HEK293 (cell line): ENCODE data around the gene SYNPR.

Experiments used
- CTCF ChIA-PET: fragments of 350-600 bp; formaldehyde crosslinking; extraction: SDS; loops from one replicate; lab custom pipeline; 2021; ENCODE audit warnings: antibody characterized with exemption; lab: Yijun Ruan, JAX
- POLR2A ChIA-PET: fragments of 300-600 bp; formaldehyde crosslinking; extraction: SDS; loops from one replicate; lab custom pipeline; 2020; ENCODE audit warnings: antibody characterized with exemption, inconsistent platforms; lab: Yijun Ruan, JAX
- H3K27ac ChIP-seq: fragments of 200-500 bp; sonication (Bioruptor generic); 2 replicates; pipeline ENCODE4 v1.5.1; 2014; ENCODE audit warnings: low read depth, low read length, control low read depth, inconsistent platforms; ENCODE audit errors: extremely low read depth
- H3K36me3 ChIP-seq, 2 experiments: fragments of 200-500 bp in 1 of 2; sonication (Bioruptor generic) in 1 of 2; 1 replicate in 1 of 2; 2 replicates in 1 of 2; pipeline ENCODE4 v1.5.1; 2014 to 2017; ENCODE audit warnings: inconsistent platforms in 2 of 2, low read length in 2 of 2; ENCODE audit not compliant: control insufficient read depth in 2 of 2, insufficient read depth in 1 of 2
- H3K4me1 ChIP-seq: fragments of 200-500 bp; sonication (Bioruptor generic); 2 replicates; pipeline ENCODE4 v1.5.1; 2014; ENCODE audit warnings: mild to moderate bottlenecking, low read length, inconsistent platforms; ENCODE audit not compliant: control insufficient read depth, insufficient read depth
- H3K4me3 ChIP-seq: 2 replicates; pipeline ENCODE4 v1.5.1; 2011; ENCODE audit warnings: low read depth, mild to moderate bottlenecking, control low read depth, low read length, moderate library complexity
- H3K9me3 ChIP-seq: fragments of 200-500 bp; sonication (Bioruptor generic); 2 replicates; pipeline ENCODE4 v1.5.1; 2014; ENCODE audit warnings: low read depth, low read length, inconsistent platforms; ENCODE audit not compliant: control insufficient read depth, insufficient read depth
- BCL11A ChIP-seq: fragments of 450-650 bp; formaldehyde crosslinking; IDR thresholded peaks from 2 replicates; pipeline ENCODE4 v1.5.1; 2016; ENCODE audit warnings: low read depth, missing biosample characterization, missing genetic modification characterization
- GFI1B ChIP-seq: fragments of 450-650 bp; formaldehyde crosslinking; IDR thresholded peaks from 2 replicates; pipeline ENCODE4 v1.5.1; 2016; ENCODE audit warnings: missing biosample characterization, missing genetic modification characterization
- GLIS1 ChIP-seq: fragments of 450-650 bp; formaldehyde crosslinking; IDR thresholded peaks from 2 replicates; pipeline ENCODE4 v1.5.1; 2016; ENCODE audit warnings: missing biosample characterization, missing genetic modification characterization
- KLF1 ChIP-seq: fragments of 450-650 bp; formaldehyde crosslinking; IDR thresholded peaks from 2 replicates; pipeline ENCODE4 v1.5.1; 2016; ENCODE audit warnings: missing biosample characterization, missing genetic modification characterization
- KLF9 ChIP-seq: fragments of 450-650 bp; formaldehyde crosslinking; IDR thresholded peaks from 2 replicates; pipeline ENCODE4 v1.5.1; 2016; ENCODE audit warnings: missing biosample characterization, missing genetic modification characterization, low read depth
- OVOL3 ChIP-seq: fragments of 450-650 bp; formaldehyde crosslinking; IDR thresholded peaks from 2 replicates; pipeline ENCODE4 v1.5.1; 2016; ENCODE audit warnings: missing biosample characterization, missing genetic modification characterization
- PBX3 ChIP-seq: sonication (generic); formaldehyde crosslinking; IDR thresholded peaks from 2 replicates; pipeline ENCODE4 v1.8.1; 2022; ENCODE audit warnings: mild to moderate bottlenecking, moderate library complexity, missing genetic modification reagents
- RBAK ChIP-seq: fragments of 450-650 bp; formaldehyde crosslinking; IDR thresholded peaks from 2 replicates; pipeline ENCODE4 v1.5.1; 2016; ENCODE audit warnings: missing biosample characterization, missing genetic modification characterization
- SETDB1 ChIP-seq: IDR thresholded peaks from one replicate; pipeline ENCODE4 v1.6.1; 2017; ENCODE audit warnings: mild to moderate bottlenecking, low read length, moderate library complexity, mixed read lengths; ENCODE audit not compliant: insufficient read length
- TRIM28 ChIP-seq: IDR thresholded peaks from 2 replicates; pipeline ENCODE4 v1.6.1; 2011; ENCODE audit warnings: low read length, control low read depth, borderline replicate concordance
- WT1 ChIP-seq: fragments of 450-650 bp; formaldehyde crosslinking; IDR thresholded peaks from 2 replicates; pipeline ENCODE4 v1.5.1; 2016; ENCODE audit warnings: missing biosample characterization, missing genetic modification characterization
- ZBTB1 ChIP-seq: fragments of 450-650 bp; formaldehyde crosslinking; IDR thresholded peaks from 2 replicates; pipeline ENCODE4 v1.5.1; 2016; ENCODE audit warnings: missing biosample characterization, missing genetic modification characterization
- ZBTB20 ChIP-seq: fragments of 450-650 bp; formaldehyde crosslinking; IDR thresholded peaks from 2 replicates; pipeline ENCODE4 v1.5.1; 2016; ENCODE audit warnings: missing biosample characterization, missing genetic modification characterization
- ZFP3 ChIP-seq: fragments of 450-650 bp; formaldehyde crosslinking; IDR thresholded peaks from 2 replicates; pipeline ENCODE4 v1.5.1; 2016; ENCODE audit warnings: low read depth, missing biosample characterization, missing genetic modification characterization
- ZIC2 ChIP-seq: fragments of 450-650 bp; formaldehyde crosslinking; IDR thresholded peaks from 2 replicates; pipeline ENCODE4 v1.5.1; 2016; ENCODE audit warnings: missing biosample characterization, missing genetic modification characterization
- ZNF138 ChIP-seq: fragments of 450-650 bp; formaldehyde crosslinking; IDR thresholded peaks from 2 replicates; pipeline ENCODE4 v1.5.1; 2016; ENCODE audit warnings: missing biosample characterization, missing genetic modification characterization, borderline replicate concordance
- ZNF155 ChIP-seq: fragments of 450-650 bp; formaldehyde crosslinking; IDR thresholded peaks from 2 replicates; pipeline ENCODE4 v1.5.1; 2016; ENCODE audit warnings: missing biosample characterization, missing genetic modification characterization
- ZNF211 ChIP-seq: fragments of 450-650 bp; formaldehyde crosslinking; IDR thresholded peaks from 2 replicates; pipeline ENCODE4 v1.5.1; 2016; ENCODE audit warnings: low read depth, missing biosample characterization, missing genetic modification characterization
- ZNF23 ChIP-seq: fragments of 450-650 bp; formaldehyde crosslinking; IDR thresholded peaks from 2 replicates; pipeline ENCODE4 v1.5.1; 2016; ENCODE audit warnings: missing biosample characterization, missing genetic modification characterization, borderline replicate concordance
- ZNF274 ChIP-seq, 2 experiments: fragments of 200-500 bp in 1 of 2; fragments of 450-650 bp in 1 of 2; sonication (Bioruptor generic) in 1 of 2; formaldehyde crosslinking in 1 of 2; IDR thresholded peaks; 2 replicates each; pipeline versions ENCODE4 v1.5.1 to v1.6.1; 2014 to 2016; ENCODE audit warnings: borderline replicate concordance in 1 of 2, inconsistent platforms in 1 of 2, low read length in 1 of 2, missing biosample characterization in 1 of 2, missing genetic modification characterization in 1 of 2
- ZNF302 ChIP-seq: fragments of 450-650 bp; formaldehyde crosslinking; IDR thresholded peaks from 2 replicates; pipeline ENCODE4 v1.5.1; 2016; ENCODE audit warnings: missing biosample characterization, missing genetic modification characterization, low read depth
- ZNF311 ChIP-seq: fragments of 450-650 bp; formaldehyde crosslinking; IDR thresholded peaks from 2 replicates; pipeline ENCODE4 v1.5.1; 2017; ENCODE audit warnings: missing biosample characterization, missing genetic modification characterization, borderline replicate concordance
- ZNF341 ChIP-seq: fragments of 450-650 bp; formaldehyde crosslinking; IDR thresholded peaks from 2 replicates; pipeline ENCODE4; 2016; ENCODE audit warnings: low read depth, missing biosample characterization, missing genetic modification characterization
- ZNF501 ChIP-seq: fragments of 450-650 bp; formaldehyde crosslinking; IDR thresholded peaks from 2 replicates; pipeline ENCODE4 v1.5.1; 2016; ENCODE audit warnings: missing biosample characterization, missing genetic modification characterization
- ZNF549 ChIP-seq: fragments of 450-650 bp; IDR thresholded peaks from 2 replicates; pipeline ENCODE4 v1.5.1; 2018; ENCODE audit warnings: missing biosample characterization, missing genetic modification characterization, mild to moderate bottlenecking, inconsistent platforms, moderate library complexity
- ZNF560 ChIP-seq: fragments of 450-650 bp; formaldehyde crosslinking; IDR thresholded peaks from 2 replicates; pipeline ENCODE4 v1.5.1; 2017; ENCODE audit warnings: missing biosample characterization, missing genetic modification characterization, borderline replicate concordance
- ZNF596 ChIP-seq: fragments of 450-650 bp; IDR thresholded peaks from 2 replicates; pipeline ENCODE4 v1.5.0; 2018; ENCODE audit warnings: missing biosample characterization, mild to moderate bottlenecking, missing genetic modification characterization, moderate library complexity
- ZSCAN30 ChIP-seq: fragments of 450-650 bp; IDR thresholded peaks from 2 replicates; pipeline ENCODE4 v1.5.1; 2018; ENCODE audit warnings: missing biosample characterization, mild to moderate bottlenecking, missing genetic modification characterization, moderate library complexity

Gene SYNPR

DNA sequence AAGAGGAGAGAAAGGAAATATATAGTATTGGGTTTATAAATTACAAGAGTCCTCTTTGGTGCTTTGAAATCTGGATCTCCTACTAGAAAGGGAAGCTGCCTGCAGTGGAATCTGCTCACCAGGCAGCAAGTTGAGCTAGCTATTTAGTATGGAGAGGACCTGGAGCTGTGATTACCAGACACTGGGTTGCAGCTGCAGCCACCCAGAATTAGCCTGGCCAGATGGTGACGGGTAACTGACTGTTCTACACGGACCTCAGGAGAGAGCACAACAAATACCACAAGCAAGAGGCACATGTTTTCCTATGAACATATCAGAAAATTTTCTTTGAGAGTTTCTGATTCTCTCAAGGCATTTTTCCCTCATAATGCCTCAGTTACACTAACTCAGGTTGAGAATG lies 46.5 kb downstream of the SYNPR start:
- Histone ChIP-seq H3K4me3 (no peak overlapping the region), H3K27ac (no peak overlapping the region), H3K4me1 (peaks cover 4% of the 10 kb centered on the region; the same call in 1 of the 2 replicates), H3K9me3 (no peaks in the 10 kb centered on the region), H3K36me3 (no peaks in the 10 kb centered on the region)
- CTCF ChIA-PET, result interaction anchor here (1.2 kb wide), 1 partner anchor 25 kb away, joined by 6 read pairs; no protein-coding TSS in a partner anchor
- POLR2A ChIA-PET, result no interaction called here
- no peak for TF ChIP-seq ZFP3 (tag by site-specific recombination)
- TF ChIP-seq ZIC2 (tag by site-specific recombination), result no peak
- TF ChIP-seq ZNF341 (tag by site-specific recombination), result no peak
- TF ChIP-seq ZNF311 (tag by site-specific recombination), result no peak
- TF ChIP-seq ZNF549 (tag by site-specific recombination), result no peak
- TF ChIP-seq ZNF596 (tag by site-specific recombination), result no peak
- no peak for TF ChIP-seq RBAK (tag by site-specific recombination)
- TF ChIP-seq PBX3 (CRISPR knock-in tag), result no peak
- no peak for TF ChIP-seq ZBTB20
- TF ChIP-seq GFI1B, result no peak
- no peak for TF ChIP-seq BCL11A (tag by site-specific recombination)
- TF ChIP-seq ZSCAN30, result no peak
- no peak for TF ChIP-seq ZNF560 (tag by site-specific recombination)
- TF ChIP-seq ZNF211, result no peak
- TF ChIP-seq WT1 (tag by site-specific recombination), result no peak
- TF ChIP-seq ZNF155, result no peak
- TF ChIP-seq ZNF501, result no peak

DNA sequence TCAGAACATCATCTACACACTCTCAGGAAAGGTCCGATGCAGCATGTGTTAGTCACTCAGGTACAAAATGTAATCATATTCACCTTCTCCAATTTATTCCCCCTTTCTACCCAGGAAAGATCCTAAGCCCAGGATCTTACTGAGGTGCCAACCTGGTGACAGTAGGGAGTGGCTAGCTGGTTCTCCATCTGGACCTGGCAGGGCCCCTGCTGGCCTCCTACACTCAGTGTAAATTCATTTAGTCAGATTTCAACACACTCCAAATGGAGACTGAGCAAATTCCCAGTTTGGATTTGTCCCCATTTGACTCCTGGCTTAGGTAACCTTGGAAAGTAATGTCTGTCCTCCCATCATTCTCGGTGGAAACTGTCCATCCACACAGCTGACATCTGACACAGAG lies 47.3 kb downstream of the SYNPR start:
- TF ChIP-seq SETDB1 (no peak), ZNF302 (tag by site-specific recombination) (no peak), KLF9 (tag by site-specific recombination) (no peak), ZBTB1 (tag by site-specific recombination) (no peak), ZNF274 (IDR thresholded peaks at IDR 0.05; ENCODE audit: low read length) (no peak), ZNF274 (tag by site-specific recombination; IDR thresholded peaks at IDR 0.05; ENCODE audit: borderline replicate concordance) (no peak), OVOL3 (tag by site-specific recombination) (no peak)
- TF ChIP-seq, all 188 proteins: peak for 0
- peaks cover 4% of the 10 kb centered on the region; the same call in 1 of the 2 replicates for H3K4me1 ChIP-seq
- ChIA-PET CTCF (no interaction called here), POLR2A (no interaction called here)
- H3K36me3 ChIP-seq, result no peaks in the 10 kb centered on the region
- no peak overlapping the region for H3K27ac ChIP-seq
- no peak overlapping the region for H3K4me3 ChIP-seq
- no peaks in the 10 kb centered on the region for H3K9me3 ChIP-seq

DNA sequence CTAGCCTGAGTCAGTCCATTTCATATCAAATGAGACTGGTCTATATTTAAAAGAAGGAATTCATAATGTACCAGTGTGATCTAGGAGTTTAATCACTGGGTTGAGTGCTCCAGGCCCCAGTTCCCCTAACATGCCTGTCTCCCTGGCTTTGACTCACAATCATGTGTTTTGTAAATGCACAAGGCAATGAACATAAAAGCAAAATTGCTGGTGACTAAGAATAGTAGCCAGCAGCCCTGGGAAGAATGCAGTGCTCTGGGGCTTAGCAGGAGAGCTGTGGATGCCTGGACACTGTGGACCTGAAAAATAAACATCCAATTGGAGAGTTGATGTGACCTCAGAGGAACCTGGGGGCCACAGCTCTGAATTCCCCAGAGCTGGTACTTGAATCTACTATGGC lies 50.3 kb downstream of the SYNPR start:
- peaks cover 4% of the 10 kb centered on the region; the same call in 1 of the 2 replicates for H3K4me1 ChIP-seq
- no peak overlapping the region for H3K27ac ChIP-seq
- H3K36me3 ChIP-seq, result no peaks in the 10 kb centered on the region
- no peak overlapping the region for H3K4me3 ChIP-seq
- TF ChIP-seq ZNF23 (tag by site-specific recombination) (no peak), TRIM28 (no peak), GLIS1 (peak; percentile 75), KLF1 (tag by site-specific recombination) (no peak), ZNF138 (tag by site-specific recombination) (no peak)
- TF ChIP-seq, all 188 proteins: peak for 1
- ChIA-PET CTCF (interaction anchor here (1.0 kb wide), 1 partner anchor 706 kb away, joined by 3 read pairs; no protein-coding TSS in a partner anchor), POLR2A (no interaction called here)
- H3K9me3 ChIP-seq, result no peaks in the 10 kb centered on the region
